Esophagus muscularis mucosa (tissue), 4 donors: ENCODE measurements around the gene RNASE3.

Experiments
- CTCF ChIP-seq, 3 experiments: fragments of 200-600 bp in 2 of 3; fragments of 450-650 bp in 1 of 3; sonication (generic) in 2 of 3; IDR thresholded peaks; one replicate each; pipeline ENCODE4 v1.5.1; 2017 to 2019; ENCODE audit warnings: antibody characterized with exemption in 3 of 3, mild to moderate bottlenecking in 2 of 3, moderate library complexity in 1 of 3
- EP300 ChIP-seq: sonication (generic); formaldehyde crosslinking; IDR thresholded peaks from one replicate; pipeline ENCODE4 v1.6.1; 2017; ENCODE audit warnings: antibody characterized with exemption
- POLR2A ChIP-seq: fragments of 450-650 bp; IDR thresholded peaks from one replicate; pipeline ENCODE4 v1.6.1; 2017; ENCODE audit warnings: antibody characterized with exemption, moderate library complexity, mild to moderate bottlenecking, low read depth
- POLR2AphosphoS5 ChIP-seq, 2 donors: sonication (generic); formaldehyde crosslinking; IDR thresholded peaks; one replicate each; pipeline ENCODE4 v1.6.1; 2017; ENCODE audit warnings: antibody characterized with exemption in 2 of 2

- TF ChIP-seq POLR2AphosphoS5 (IDR thresholded peaks at IDR 0.05) (no peak), CTCF (IDR thresholded peaks at IDR 0.05) (no peak), POLR2A (no peak), EP300 (no peak)
Observed at GRCh38 chr14:20904393-20905029, 13.3 kb downstream of the RNASE3 start.
